Activated naive CD4-positive, alpha-beta T cell treated with anti-CD3 and anti-CD28 coated beads, Interleukin-2, amount 50 U/mL, for 72 hours (primary cell): ENCODE data around the gene BSPH1. TPM values are rescaled to one million over a fixed set of nuclear protein-coding genes. Genes with fewer than 3 reads are reported as not detected.

Source experiments
- ATAC-seq, 2 donors: fragments of 150-1000 bp; cut with Tn5 transposase; 2 replicates each; pipeline ENCODE4 v1.10.0; 2021; ENCODE audit warnings: mild to moderate bottlenecking in 2 of 2, moderate library complexity in 2 of 2
- DNase-seq, 2 donors: peaks; one replicate each; pipeline ENCODE4 v3.0.0; 2021 to 2022; ENCODE audit warnings: low spot score in 2 of 2
- H3K27ac Mint-ChIP-seq, 2 donors: one replicate each; pipeline ENCODE4 v1.8.0; 2022; ENCODE audit warnings: mild to moderate bottlenecking in 2 of 2, mixed read lengths in 2 of 2
- H3K36me3 Mint-ChIP-seq, 2 donors: one replicate each; pipeline ENCODE4 v1.8.0; 2022; ENCODE audit warnings: mixed read lengths in 2 of 2
- H3K9me3 Mint-ChIP-seq, 2 donors: one replicate each; pipeline ENCODE4 v1.8.0; 2022; ENCODE audit warnings: mixed read lengths in 2 of 2
- total RNA-seq, 2 donors: library from RNA; stranded (reverse); gene quantifications; one replicate each; pipeline ENCODE4 v1.2.3, GENCODE V29; 2022

BSPH1 gene
- total RNA-seq = not detected

- H3K36me3 Mint-ChIP-seq = no peaks in the 10 kb centered on the region
Observed at GRCh38 chr19:47992070-47992469, at the start of gene BSPH1. TSS of gene BSPH1 (minus strand) at chr19:47992170. CDS start at chr19:47992081, 89 bp downstream.

GRCh38 chr19:48036765-48037164 is 44.8 kb upstream of the BSPH1 start:
- peaks cover 5 to 14% of the 10 kb centered on the region in 2 donors for H3K36me3 Mint-ChIP-seq
- H3K27ac Mint-ChIP-seq = no peak overlapping the region
- no peak for ATAC-seq
- H3K9me3 Mint-ChIP-seq = peaks cover 12 to 13% of the 10 kb centered on the region in 2 donors
- DNase-seq = no peak

More at GRCh38 chr19:47992070-47992469, at the start of gene BSPH1:
- Mint-ChIP-seq H3K27ac (no peak within 1 kb of the TSS), H3K9me3 (no peaks in the 10 kb centered on the region)
- ATAC-seq = no peak
- DNase-seq = no peak

- H3K9me3 Mint-ChIP-seq = peaks cover 12 to 13% of the 10 kb centered on the region in 2 donors
- DNase-seq (no peak), ATAC-seq (no peak)
- peaks cover 5 to 8% of the 10 kb centered on the region in 2 donors for H3K36me3 Mint-ChIP-seq
- no peak overlapping the region for H3K27ac Mint-ChIP-seq
Observed at GRCh38 chr19:48033604-48034003, 41.6 kb upstream of the BSPH1 start.

- DNase-seq = no peak
- Mint-ChIP-seq H3K36me3 (no peaks in the 10 kb centered on the region), H3K27ac (no peak overlapping the region), H3K9me3 (no peaks in the 10 kb centered on the region)
- ATAC-seq = no peak
Observed at GRCh38 chr19:48030073-48030472, 38.1 kb upstream of the BSPH1 start.

- no peak overlapping the region for H3K27ac Mint-ChIP-seq
- H3K36me3 Mint-ChIP-seq = no peaks in the 10 kb centered on the region
- DNase-seq (no peak), ATAC-seq (no peak)
- H3K9me3 Mint-ChIP-seq = no peaks in the 10 kb centered on the region
Observed at GRCh38 chr19:48029431-48029830, 37.5 kb upstream of the BSPH1 start.

- Mint-ChIP-seq H3K36me3 (no peaks in the 10 kb centered on the region), H3K27ac (no peak overlapping the region), H3K9me3 (no peaks in the 10 kb centered on the region)
- DNase-seq (no peak), ATAC-seq (no peak)
Observed at GRCh38 chr19:48025480-48025879, 33.5 kb upstream of the BSPH1 start.

GRCh38 chr19:48023518-48023917 is 31.5 kb upstream of the BSPH1 start:
- no peak overlapping the region for H3K27ac Mint-ChIP-seq
- no peaks in the 10 kb centered on the region for H3K36me3 Mint-ChIP-seq
- DNase-seq = no peak
- no peaks in the 10 kb centered on the region for H3K9me3 Mint-ChIP-seq
- no peak for ATAC-seq

GRCh38 chr19:48023011-48023410 is 31.0 kb upstream of the BSPH1 start:
- Mint-ChIP-seq H3K27ac (no peak overlapping the region), H3K9me3 (no peaks in the 10 kb centered on the region), H3K36me3 (no peaks in the 10 kb centered on the region)
- ATAC-seq (no peak), DNase-seq (no peak)

GRCh38 chr19:48020686-48021085 is 28.7 kb upstream of the BSPH1 start:
- Mint-ChIP-seq H3K36me3 (no peaks in the 10 kb centered on the region), H3K27ac (no peak overlapping the region), H3K9me3 (no peaks in the 10 kb centered on the region)
- DNase-seq (no peak), ATAC-seq (no peak)

- H3K27ac Mint-ChIP-seq = no peak overlapping the region
- no peak for ATAC-seq
- no peaks in the 10 kb centered on the region for H3K36me3 Mint-ChIP-seq
- no peak for DNase-seq
- no peaks in the 10 kb centered on the region for H3K9me3 Mint-ChIP-seq
Observed at GRCh38 chr19:48010932-48011758, 19.2 kb upstream of the BSPH1 start.

GRCh38 chr19:48006762-48007161 is 14.8 kb upstream of the BSPH1 start:
- DNase-seq (peak in 1 of 2 donors; percentile 10), ATAC-seq (no peak)
- Mint-ChIP-seq H3K27ac (no peak overlapping the region), H3K9me3 (no peaks in the 10 kb centered on the region), H3K36me3 (no peaks in the 10 kb centered on the region)

- Mint-ChIP-seq H3K9me3 (no peaks in the 10 kb centered on the region), H3K27ac (no peak overlapping the region), H3K36me3 (no peaks in the 10 kb centered on the region)
- no peak for DNase-seq
- ATAC-seq = no peak
Observed at GRCh38 chr19:48004236-48004635, 12.3 kb upstream of the BSPH1 start.

- H3K9me3 Mint-ChIP-seq = no peaks in the 10 kb centered on the region
- H3K27ac Mint-ChIP-seq = no peak overlapping the region
- no peak for ATAC-seq
- no peaks in the 10 kb centered on the region for H3K36me3 Mint-ChIP-seq
- no peak for DNase-seq
Observed at GRCh38 chr19:48000846-48001245, 8.9 kb upstream of the BSPH1 start.

- no peak for ATAC-seq
- Mint-ChIP-seq H3K36me3 (no peaks in the 10 kb centered on the region), H3K9me3 (no peaks in the 10 kb centered on the region), H3K27ac (no peak overlapping the region)
- DNase-seq = no peak
Observed at GRCh38 chr19:47998800-47999199, 6.8 kb upstream of the BSPH1 start.

- no peaks in the 10 kb centered on the region for H3K36me3 Mint-ChIP-seq
- no peaks in the 10 kb centered on the region for H3K9me3 Mint-ChIP-seq
Observed at GRCh38 chr19:47996230-47996727, 4.3 kb upstream of the BSPH1 start.

GRCh38 chr19:47994209-47994802 is 2.3 kb upstream of the BSPH1 start, which contains the start of gene ELSPBP1:
TSS of gene ELSPBP1 (plus strand) at chr19:47994632. CDS start at chr19:48008668, 14,036 bp downstream.
- Mint-ChIP-seq H3K9me3 (no peaks in the 10 kb centered on the region), H3K27ac (no peak within 1 kb of the TSS), H3K36me3 (no peaks in the 10 kb centered on the region)
- DNase-seq (no peak), ATAC-seq (no peak)

More at GRCh38 chr19:47996230-47996727, 4.3 kb upstream of the BSPH1 start:
- DNase-seq (no peak), ATAC-seq (no peak)
- H3K27ac Mint-ChIP-seq = no peak overlapping the region

- H3K9me3 Mint-ChIP-seq = no peaks in the 10 kb centered on the region
- DNase-seq = no peak
- no peak for ATAC-seq
- H3K27ac Mint-ChIP-seq = no peak overlapping the region
- no peaks in the 10 kb centered on the region for H3K36me3 Mint-ChIP-seq
Observed at GRCh38 chr19:47991191-47991808, 670 bp downstream of the BSPH1 start.
